Erythroblast (primary cell): Measurements from ENCODE around the gene VAC14.

Experiments used
- GATA1 ChIP-seq: IDR thresholded peaks from 2 replicates; pipeline ENCODE4 v1.6.1; 2011; ENCODE audit warnings: low read depth, mild to moderate bottlenecking, control low read depth, low read length, moderate library complexity
- POLR2A ChIP-seq: IDR thresholded peaks from 2 replicates; pipeline ENCODE4 v1.6.1; 2011; ENCODE audit warnings: mild to moderate bottlenecking, low read length

- no peak for TF ChIP-seq POLR2A
- TF ChIP-seq GATA1: no peak
These were observed 34.8 kb downstream of the VAC14 start for GRCh38 chr16:70766176-70766575.
